Measurements from ENCODE around the gene LRP11. TPM values are rescaled to one million over a fixed set of nuclear protein-coding genes. Genes with fewer than 3 reads are reported as not detected.
"Not testable (repeated sequence)": the region's sequence is repeated elsewhere in the genome, so short reads cannot be mapped to it uniquely, and the experiment has no call there.

Gene LRP11
- total RNA-seq, 1 donor from 2014 or later, result 3.5 TPM

- peaks cover 34% of the 10 kb centered on the region for H3K27me3 Mint-ChIP-seq (ENCODE audit: insufficient read depth)
- H3K9me3 Mint-ChIP-seq, result no peaks in the 10 kb centered on the region
- no peak for DNase-seq (ENCODE audit: low spot score)
- intact Hi-C loops (cut with micrococcal nuclease), result no loop called here
- H3K4me3 Mint-ChIP-seq, result no peak overlapping the region
- H3K36me3 Mint-ChIP-seq (ENCODE audit: low read depth), result no peaks in the 10 kb centered on the region
- H3K4me1 Mint-ChIP-seq (ENCODE audit: low read depth), result peaks cover 20% of the 10 kb centered on the region
- H3K27ac Mint-ChIP-seq, result no peak overlapping the region
Observed at GRCh38 chr6:149895048-149895590, 31.0 kb upstream of the LRP11 start.

- H3K27ac Mint-ChIP-seq; H3K36me3 Mint-ChIP-seq (ENCODE audit: low read depth); H3K9me3 Mint-ChIP-seq; H3K4me3 Mint-ChIP-seq; intact Hi-C loops (cut with micrococcal nuclease); DNase-seq (ENCODE audit: low spot score): not testable (repeated sequence)
- Mint-ChIP-seq H3K27me3 (ENCODE audit: insufficient read depth) (peaks cover 37% of the 10 kb centered on the region), H3K4me1 (ENCODE audit: low read depth) (peaks cover 20% of the 10 kb centered on the region)
Observed at GRCh38 chr6:149891864-149892263, 27.7 kb upstream of the LRP11 start.

- H3K4me1 Mint-ChIP-seq (ENCODE audit: low read depth), result peaks cover 14% of the 10 kb centered on the region
- H3K9me3 Mint-ChIP-seq, result no peaks in the 10 kb centered on the region
- intact Hi-C loops (cut with micrococcal nuclease), result no loop called here
- DNase-seq (ENCODE audit: low spot score), result no peak
- no peaks in the 10 kb centered on the region for H3K36me3 Mint-ChIP-seq (ENCODE audit: low read depth)
- H3K27me3 Mint-ChIP-seq (ENCODE audit: insufficient read depth), result peaks cover 37% of the 10 kb centered on the region
- no peak overlapping the region for H3K27ac Mint-ChIP-seq
- no peak overlapping the region for H3K4me3 Mint-ChIP-seq
Observed at GRCh38 chr6:149891259-149891658, 27.1 kb upstream of the LRP11 start.

DNA sequence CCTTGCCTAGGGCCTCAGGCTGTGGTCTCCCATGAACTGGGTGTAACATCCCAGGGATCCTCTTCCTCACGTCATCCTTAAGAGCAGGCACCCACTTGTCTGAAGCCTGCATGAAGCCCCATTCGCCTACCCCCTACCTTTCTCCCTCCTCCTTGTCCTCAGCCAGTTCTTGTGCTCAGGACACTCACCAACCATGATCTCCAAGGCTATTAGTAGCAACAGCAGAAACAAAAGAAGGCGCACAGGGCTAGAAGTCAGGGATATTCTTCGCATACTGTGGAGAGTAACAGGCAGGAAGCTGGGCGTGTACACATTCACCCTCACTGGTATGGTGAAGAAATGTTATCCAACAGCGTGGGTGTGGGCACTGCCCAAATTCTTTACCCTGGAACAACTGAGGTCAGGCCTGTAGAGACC, 26.5 kb upstream of the LRP11 start:
- DNase-seq (ENCODE audit: low spot score), result no peak
- Mint-ChIP-seq H3K4me3 (no peak overlapping the region), H3K9me3 (no peaks in the 10 kb centered on the region), H3K27me3 (ENCODE audit: insufficient read depth) (peaks cover 37% of the 10 kb centered on the region), H3K27ac (no peak overlapping the region), H3K4me1 (ENCODE audit: low read depth) (peaks cover 8% of the 10 kb centered on the region), H3K36me3 (ENCODE audit: low read depth) (no peaks in the 10 kb centered on the region)
- intact Hi-C loops (cut with micrococcal nuclease), result no loop called here

DNA sequence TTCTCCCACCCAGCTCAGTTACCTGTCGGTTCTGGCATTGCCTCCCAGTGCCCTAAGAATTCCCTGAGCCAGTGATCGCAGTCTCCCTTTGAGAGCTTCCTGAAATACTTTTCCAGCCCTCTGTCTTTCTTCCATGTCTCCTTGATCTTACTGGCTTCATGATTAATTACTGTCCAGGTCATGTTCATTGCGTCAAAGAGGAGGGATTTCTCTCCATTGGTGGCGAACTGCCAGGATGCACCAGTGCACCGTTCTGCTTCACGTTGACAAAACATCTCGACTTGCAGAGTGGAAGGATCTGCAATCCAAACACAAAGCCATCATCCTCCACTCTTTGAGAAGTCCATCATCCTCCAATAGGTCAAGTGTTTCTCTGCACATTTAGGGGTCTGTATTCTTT, 25.2 kb upstream of the LRP11 start:
- intact Hi-C loops (cut with micrococcal nuclease), result no loop called here
- H3K36me3 Mint-ChIP-seq (ENCODE audit: low read depth), result no peaks in the 10 kb centered on the region
- H3K4me1 Mint-ChIP-seq (ENCODE audit: low read depth), result peaks cover under 1% of the 10 kb centered on the region
- peaks cover 36% of the 10 kb centered on the region for H3K27me3 Mint-ChIP-seq (ENCODE audit: insufficient read depth)
- no peak overlapping the region for H3K4me3 Mint-ChIP-seq
- no peaks in the 10 kb centered on the region for H3K9me3 Mint-ChIP-seq
- no peak overlapping the region for H3K27ac Mint-ChIP-seq
- no peak for DNase-seq (ENCODE audit: low spot score)

DNA sequence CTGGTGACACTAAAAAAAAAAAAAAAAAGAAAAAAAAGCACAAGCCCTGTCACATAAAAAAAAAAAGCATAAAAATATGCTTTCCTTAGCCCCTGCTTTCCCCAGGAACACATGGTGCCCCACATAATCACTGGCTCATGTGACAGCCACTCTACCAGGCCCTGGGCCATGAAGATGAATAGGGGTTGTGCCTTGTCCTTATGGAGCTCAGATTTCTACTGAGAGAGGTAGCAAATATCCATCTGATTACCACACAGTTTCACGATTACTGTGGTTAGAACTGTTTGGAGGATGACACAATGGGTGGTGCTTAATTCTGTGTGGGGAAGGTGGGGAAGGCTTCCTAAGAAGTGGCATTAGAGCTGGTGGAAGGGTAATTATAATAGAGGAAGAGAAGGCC, 24.5 kb upstream of the LRP11 start:
- intact Hi-C loops (cut with micrococcal nuclease), result no loop called here
- no peaks in the 10 kb centered on the region for H3K4me1 Mint-ChIP-seq (ENCODE audit: low read depth)
- no peak overlapping the region for H3K27ac Mint-ChIP-seq
- no peak overlapping the region for H3K4me3 Mint-ChIP-seq
- H3K36me3 Mint-ChIP-seq (ENCODE audit: low read depth), result no peaks in the 10 kb centered on the region
- no peaks in the 10 kb centered on the region for H3K9me3 Mint-ChIP-seq
- DNase-seq (ENCODE audit: low spot score), result no peak
- peaks cover 29% of the 10 kb centered on the region for H3K27me3 Mint-ChIP-seq (ENCODE audit: insufficient read depth)

DNA sequence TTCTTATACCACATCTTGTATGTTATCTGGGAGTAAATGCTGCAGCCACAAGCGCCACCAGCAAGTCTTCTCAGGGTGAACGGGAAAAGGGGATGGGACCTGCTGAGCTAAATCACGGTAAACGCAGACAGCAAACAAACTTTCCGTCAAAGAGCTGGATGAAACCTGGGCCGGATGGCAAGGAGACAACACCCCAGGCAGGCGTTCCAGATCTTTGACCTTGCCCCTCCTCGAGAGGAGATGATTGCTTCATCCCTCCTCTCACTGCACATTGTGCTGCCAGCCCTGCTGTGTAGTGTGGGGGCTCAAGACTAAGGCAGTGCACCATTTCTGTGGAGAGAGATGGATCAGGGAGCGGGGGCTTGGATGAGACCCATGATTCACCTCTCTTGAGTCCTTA, 23.9 kb upstream of the LRP11 start:
- Mint-ChIP-seq H3K27ac (no peak overlapping the region), H3K4me3 (no peak overlapping the region), H3K9me3 (no peaks in the 10 kb centered on the region), H3K27me3 (ENCODE audit: insufficient read depth) (peaks cover 24% of the 10 kb centered on the region), H3K4me1 (ENCODE audit: low read depth) (no peaks in the 10 kb centered on the region), H3K36me3 (ENCODE audit: low read depth) (no peaks in the 10 kb centered on the region)
- DNase-seq (ENCODE audit: low spot score), result no peak
- intact Hi-C loops (cut with micrococcal nuclease), result no loop called here

DNA sequence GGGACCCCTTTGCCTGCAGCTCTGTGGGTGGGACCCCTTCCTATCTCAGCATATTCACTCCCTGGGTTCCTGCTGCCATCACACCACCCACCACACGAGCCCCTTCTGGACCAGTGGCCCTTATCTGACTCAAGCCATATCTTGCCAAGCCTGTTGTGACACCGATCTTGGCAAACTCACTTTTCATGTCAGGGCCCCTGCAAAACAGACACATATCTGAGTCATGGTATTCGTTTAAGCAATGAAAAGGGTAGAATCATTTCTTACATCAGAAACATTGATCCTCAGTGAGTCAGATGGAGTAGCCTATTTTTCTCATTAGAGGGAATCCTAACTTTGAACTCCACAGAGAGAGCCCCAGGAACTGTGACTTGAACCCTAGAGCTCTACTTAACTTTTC, 23.2 kb upstream of the LRP11 start:
- Mint-ChIP-seq H3K27me3 (ENCODE audit: insufficient read depth) (peaks cover 19% of the 10 kb centered on the region), H3K4me1 (ENCODE audit: low read depth) (no peaks in the 10 kb centered on the region), H3K4me3 (no peak overlapping the region), H3K27ac (no peak overlapping the region), H3K36me3 (ENCODE audit: low read depth) (no peaks in the 10 kb centered on the region), H3K9me3 (no peaks in the 10 kb centered on the region)
- DNase-seq (ENCODE audit: low spot score), result no peak
- intact Hi-C loops (cut with micrococcal nuclease), result no loop called here

DNA sequence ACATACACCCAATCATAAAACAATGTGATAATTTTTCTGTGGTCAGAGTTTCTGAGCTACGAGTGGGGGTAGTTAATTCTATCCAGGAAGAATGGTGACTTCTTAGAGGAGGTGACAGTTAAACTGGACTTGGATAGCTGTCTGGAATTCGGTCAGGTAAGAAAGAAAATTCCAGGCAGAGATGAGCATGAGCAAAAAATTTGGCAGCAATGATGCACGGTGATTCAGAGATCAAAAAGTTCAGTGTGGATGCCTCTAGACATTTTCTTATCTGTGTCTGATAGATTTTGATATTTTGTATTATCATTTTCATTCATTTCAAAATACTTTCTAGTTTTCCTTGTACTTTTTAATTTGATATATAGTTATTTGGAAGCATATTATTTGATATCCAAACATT, 21.7 kb upstream of the LRP11 start:
- peaks cover 12% of the 10 kb centered on the region for H3K27me3 Mint-ChIP-seq (ENCODE audit: insufficient read depth)
- H3K4me3 Mint-ChIP-seq, result no peak overlapping the region
- no peak for DNase-seq (ENCODE audit: low spot score)
- no peaks in the 10 kb centered on the region for H3K36me3 Mint-ChIP-seq (ENCODE audit: low read depth)
- intact Hi-C loops (cut with micrococcal nuclease), result no loop called here
- H3K27ac Mint-ChIP-seq, result no peak overlapping the region
- no peaks in the 10 kb centered on the region for H3K9me3 Mint-ChIP-seq
- no peaks in the 10 kb centered on the region for H3K4me1 Mint-ChIP-seq (ENCODE audit: low read depth)

DNA sequence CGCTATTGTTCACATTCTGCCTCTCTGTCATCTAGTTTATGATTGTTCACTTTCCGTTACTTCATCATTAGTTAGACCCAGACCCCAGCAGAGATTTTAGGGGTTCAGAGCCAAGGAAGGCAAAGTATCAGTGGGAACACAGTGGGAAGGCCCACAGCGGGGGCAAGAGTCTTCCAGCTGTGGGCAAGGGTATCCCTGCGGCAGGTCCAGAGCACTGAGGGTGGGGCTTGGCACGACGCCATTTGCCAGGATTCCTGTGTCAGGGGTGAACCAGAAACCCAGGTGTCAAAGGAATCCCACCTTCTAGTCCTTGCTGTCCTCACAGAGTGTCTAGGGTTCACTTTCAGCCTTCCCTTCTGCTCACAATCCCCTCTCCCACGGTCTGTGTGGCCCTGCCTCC, 20.5 kb upstream of the LRP11 start:
- Mint-ChIP-seq H3K27ac (no peak overlapping the region), H3K4me1 (ENCODE audit: low read depth) (no peaks in the 10 kb centered on the region), H3K36me3 (ENCODE audit: low read depth) (no peaks in the 10 kb centered on the region), H3K9me3 (no peaks in the 10 kb centered on the region), H3K4me3 (no peak overlapping the region), H3K27me3 (ENCODE audit: insufficient read depth) (peaks cover 10% of the 10 kb centered on the region)
- intact Hi-C loops (cut with micrococcal nuclease), result no loop called here
- DNase-seq (ENCODE audit: low spot score), result no peak

DNA sequence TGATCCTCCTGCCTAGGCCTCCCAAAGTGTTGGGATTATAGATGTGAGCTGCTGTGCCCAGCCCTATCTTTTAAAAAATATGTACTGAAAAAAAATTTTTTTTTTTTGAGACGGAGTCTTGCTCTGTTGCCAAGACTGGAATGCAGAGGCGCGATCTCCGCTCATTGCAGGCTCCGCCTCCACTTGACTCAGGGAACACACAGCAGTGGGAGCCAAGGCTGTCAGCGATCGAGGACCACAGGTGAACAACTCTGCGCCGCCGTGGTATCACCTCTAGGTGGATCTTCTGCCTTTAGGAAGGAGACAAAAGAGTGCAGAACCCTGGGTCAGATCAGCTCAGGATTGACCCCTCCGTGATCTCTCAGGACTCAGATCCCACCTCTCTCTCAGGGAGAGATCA, 20.1 kb upstream of the LRP11 start:
- H3K4me1 Mint-ChIP-seq (ENCODE audit: low read depth), result no peaks in the 10 kb centered on the region
- H3K4me3 Mint-ChIP-seq, result no peak overlapping the region
- DNase-seq (ENCODE audit: low spot score), result no peak
- H3K27ac Mint-ChIP-seq, result no peak overlapping the region
- H3K9me3 Mint-ChIP-seq, result no peaks in the 10 kb centered on the region
- H3K36me3 Mint-ChIP-seq (ENCODE audit: low read depth), result no peaks in the 10 kb centered on the region
- intact Hi-C loops (cut with micrococcal nuclease), result no loop called here
- peaks cover 10% of the 10 kb centered on the region for H3K27me3 Mint-ChIP-seq (ENCODE audit: insufficient read depth)

DNA sequence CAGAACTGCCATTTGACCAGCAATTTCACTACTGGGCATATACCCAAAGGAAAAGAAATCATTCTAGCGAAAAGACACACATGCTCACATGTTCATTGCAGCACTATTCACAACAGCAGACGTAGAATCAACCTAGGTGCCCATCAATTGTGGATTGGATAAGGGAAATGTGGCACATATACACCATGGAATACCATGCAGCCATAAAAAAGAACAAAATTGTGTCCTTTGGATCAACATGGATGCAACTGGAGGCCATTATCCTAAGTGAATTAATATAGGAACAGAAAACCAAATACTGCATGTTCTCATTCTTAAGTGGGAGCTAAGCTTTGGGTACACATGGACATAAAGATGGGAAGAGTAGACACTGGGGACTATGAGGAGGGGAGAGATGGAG, 17.7 kb upstream of the LRP11 start:
- H3K9me3 Mint-ChIP-seq, result no peaks in the 10 kb centered on the region
- no peak for DNase-seq (ENCODE audit: low spot score)
- H3K4me1 Mint-ChIP-seq (ENCODE audit: low read depth), result no peaks in the 10 kb centered on the region
- intact Hi-C loops (cut with micrococcal nuclease), result no loop called here
- H3K4me3 Mint-ChIP-seq, result no peak overlapping the region
- H3K36me3 Mint-ChIP-seq (ENCODE audit: low read depth), result no peaks in the 10 kb centered on the region
- H3K27me3 Mint-ChIP-seq (ENCODE audit: insufficient read depth), result peaks cover 17% of the 10 kb centered on the region
- no peak overlapping the region for H3K27ac Mint-ChIP-seq

- intact Hi-C loops (cut with micrococcal nuclease), result no loop called here
- Mint-ChIP-seq H3K4me3 (no peak overlapping the region), H3K9me3 (no peaks in the 10 kb centered on the region), H3K36me3 (ENCODE audit: low read depth) (no peaks in the 10 kb centered on the region), H3K27me3 (ENCODE audit: insufficient read depth) (peaks cover 20% of the 10 kb centered on the region), H3K4me1 (ENCODE audit: low read depth) (no peaks in the 10 kb centered on the region), H3K27ac (no peak overlapping the region)
- DNase-seq (ENCODE audit: low spot score), result no peak
Observed at GRCh38 chr6:149881066-149881766, 17.1 kb upstream of the LRP11 start.

DNA sequence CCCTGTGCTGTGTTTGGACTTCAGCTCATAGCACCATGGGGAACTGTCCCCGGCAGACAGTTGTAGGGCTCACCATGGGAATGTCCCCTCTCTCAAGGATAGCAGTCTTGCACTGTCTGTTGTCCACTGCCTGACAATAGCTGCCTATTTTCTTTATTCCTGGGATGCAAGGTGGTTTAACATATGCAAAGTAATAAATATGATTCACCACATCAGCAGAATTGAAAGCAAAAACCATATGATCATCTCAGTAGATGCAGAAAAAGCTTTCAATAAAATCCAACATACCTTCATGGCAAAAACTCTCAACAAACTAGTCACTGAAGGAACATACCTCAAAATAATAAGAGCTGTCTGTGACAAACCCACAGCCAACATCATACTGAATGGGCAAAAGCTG, 13.5 kb upstream of the LRP11 start:
- Mint-ChIP-seq H3K27ac (no peak overlapping the region), H3K4me1 (ENCODE audit: low read depth) (no peaks in the 10 kb centered on the region), H3K4me3 (no peak overlapping the region), H3K27me3 (ENCODE audit: insufficient read depth) (peaks cover 29% of the 10 kb centered on the region), H3K36me3 (ENCODE audit: low read depth) (no peaks in the 10 kb centered on the region), H3K9me3 (no peaks in the 10 kb centered on the region)
- intact Hi-C loops (cut with micrococcal nuclease), result no loop called here
- no peak for DNase-seq (ENCODE audit: low spot score)
